IPS-18a (cell line): ENCODE results near the gene PCBP3.

Experiments used
- H3K27ac ChIP-seq: one replicate; pipeline ENCODE4 v1.5.1; 2013; ENCODE audit warnings: low read length
- H3K27me3 ChIP-seq: one replicate; pipeline ENCODE4 v1.6.1; 2013; ENCODE audit warnings: mild to moderate bottlenecking, low read length; ENCODE audit not compliant: control insufficient read depth, insufficient read depth
- H3K36me3 ChIP-seq: one replicate; pipeline ENCODE4 v1.6.1; 2013; ENCODE audit warnings: low read depth, low read length; ENCODE audit not compliant: control insufficient read depth
- H3K4me1 ChIP-seq: one replicate; pipeline ENCODE4 v1.6.1; 2013; ENCODE audit warnings: low read depth, low read length; ENCODE audit not compliant: control insufficient read depth
- H3K4me3 ChIP-seq: one replicate; pipeline ENCODE4 v1.5.1; 2013; ENCODE audit warnings: low read length
- H3K9ac ChIP-seq: one replicate; pipeline ENCODE4 v1.6.1; 2013; ENCODE audit warnings: mild to moderate bottlenecking, low read length, moderate library complexity
- H3K9me3 ChIP-seq: one replicate; pipeline ENCODE4 v1.6.1; 2013; ENCODE audit warnings: low read depth, low read length; ENCODE audit not compliant: control insufficient read depth

PCBP3 gene

GRCh38 chr21:45643021-45643980 is at the start of gene PCBP3:
TSS of gene PCBP3 (plus strand) at chr21:45643725. CDS start at chr21:45850086, 206,361 bp downstream.
- Histone ChIP-seq H3K9ac (no peak within 1 kb of the TSS), H3K4me1 (peaks cover 7% of the 10 kb centered on the region), H3K27me3 (peaks cover 34% of the 10 kb centered on the region), H3K9me3 (no peaks in the 10 kb centered on the region), H3K4me3 (peak within 1 kb of the TSS; percentile 46), H3K27ac (no peak within 1 kb of the TSS), H3K36me3 (no peaks in the 10 kb centered on the region)

GRCh38 chr21:45594721-45595489 is 48.6 kb upstream of the PCBP3 start:
- no peaks in the 10 kb centered on the region for H3K9me3 ChIP-seq
- no peak overlapping the region for H3K27ac ChIP-seq
- H3K4me3 ChIP-seq, result no peak overlapping the region
- H3K36me3 ChIP-seq, result no peaks in the 10 kb centered on the region
- no peak overlapping the region for H3K9ac ChIP-seq
- H3K27me3 ChIP-seq, result peaks cover 5% of the 10 kb centered on the region
- no peaks in the 10 kb centered on the region for H3K4me1 ChIP-seq

DNA sequence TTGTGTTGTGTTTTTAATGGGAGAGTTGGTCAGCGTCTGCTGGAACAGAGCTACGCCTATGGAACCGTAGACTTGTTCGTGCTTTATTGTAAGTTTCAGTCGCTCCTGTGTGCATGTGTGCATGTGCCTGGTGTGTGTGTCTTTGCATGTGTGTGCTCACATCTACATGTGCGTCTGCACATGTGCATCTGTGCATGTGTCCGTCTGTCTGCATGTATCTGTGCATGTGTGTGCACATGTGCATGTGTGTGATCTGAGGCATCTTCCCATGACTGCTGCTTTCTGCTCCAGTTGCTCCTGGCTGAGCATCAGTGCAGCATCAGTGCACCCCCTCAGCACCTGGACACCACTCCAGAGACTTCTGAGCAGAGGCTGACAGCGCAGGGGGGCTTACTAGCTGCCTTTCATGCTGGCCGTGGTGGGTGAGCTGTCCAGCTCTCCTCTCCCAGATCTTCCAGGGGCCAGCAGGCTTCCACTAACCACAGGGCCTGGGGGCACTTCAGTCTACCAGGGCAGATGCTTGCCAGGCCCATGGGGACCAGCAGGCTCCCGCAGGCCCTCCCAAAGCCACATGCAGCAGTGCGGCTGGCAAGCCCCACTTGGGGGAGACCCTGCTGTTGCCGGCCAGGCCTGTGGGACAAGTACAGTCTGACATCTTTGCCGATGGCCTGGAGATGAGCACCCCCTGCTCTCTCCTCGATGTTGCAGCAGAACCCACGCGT is 47.8 kb upstream of the PCBP3 start:
- no peak overlapping the region for H3K27ac ChIP-seq
- H3K4me1 ChIP-seq, result no peaks in the 10 kb centered on the region
- no peak overlapping the region for H3K9ac ChIP-seq

GRCh38 chr21:45596704-45597318 is 46.7 kb upstream of the PCBP3 start:
- no peak overlapping the region for H3K4me3 ChIP-seq
- peaks cover 3% of the 10 kb centered on the region for H3K27me3 ChIP-seq
- H3K9ac ChIP-seq, result no peak overlapping the region
- H3K27ac ChIP-seq, result no peak overlapping the region
- no peaks in the 10 kb centered on the region for H3K9me3 ChIP-seq
- H3K36me3 ChIP-seq, result no peaks in the 10 kb centered on the region
- H3K4me1 ChIP-seq, result no peaks in the 10 kb centered on the region

More for the DNA sequence above, 47.8 kb upstream of the PCBP3 start:
- Histone ChIP-seq H3K4me3 (no peak overlapping the region), H3K9me3 (no peaks in the 10 kb centered on the region), H3K27me3 (peaks cover 3% of the 10 kb centered on the region), H3K36me3 (no peaks in the 10 kb centered on the region)

GRCh38 chr21:45598109-45598508 is 45.4 kb upstream of the PCBP3 start:
- no peak overlapping the region for H3K4me3 ChIP-seq
- no peak overlapping the region for H3K27ac ChIP-seq
- no peaks in the 10 kb centered on the region for H3K36me3 ChIP-seq
- no peaks in the 10 kb centered on the region for H3K9me3 ChIP-seq
- peaks cover 3% of the 10 kb centered on the region for H3K27me3 ChIP-seq
- no peak overlapping the region for H3K9ac ChIP-seq
- H3K4me1 ChIP-seq, result no peaks in the 10 kb centered on the region

DNA sequence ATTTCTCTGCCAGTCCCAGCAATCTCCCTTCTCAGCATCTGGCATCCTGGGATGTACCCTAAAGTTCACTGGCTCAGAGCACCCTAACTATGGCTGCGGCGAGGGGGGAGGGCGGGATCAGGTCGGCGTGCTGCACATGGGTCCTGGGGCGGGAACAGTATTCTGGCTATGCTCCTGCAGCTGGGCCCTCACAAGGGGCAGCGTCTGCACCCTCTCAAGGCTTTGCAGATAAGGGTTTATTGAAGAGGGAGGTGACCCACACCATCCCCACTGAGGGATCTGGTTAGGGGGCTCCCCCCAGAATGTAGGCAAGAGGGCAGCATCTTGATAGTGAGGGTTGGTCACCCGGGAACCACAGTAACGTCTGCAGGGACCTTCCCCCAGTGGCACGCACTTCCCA is 44.9 kb upstream of the PCBP3 start:
- no peaks in the 10 kb centered on the region for H3K4me1 ChIP-seq
- H3K27me3 ChIP-seq, result peaks cover 3% of the 10 kb centered on the region
- H3K36me3 ChIP-seq, result no peaks in the 10 kb centered on the region
- H3K9ac ChIP-seq, result no peak overlapping the region
- no peak overlapping the region for H3K27ac ChIP-seq
- no peaks in the 10 kb centered on the region for H3K9me3 ChIP-seq
- no peak overlapping the region for H3K4me3 ChIP-seq

DNA sequence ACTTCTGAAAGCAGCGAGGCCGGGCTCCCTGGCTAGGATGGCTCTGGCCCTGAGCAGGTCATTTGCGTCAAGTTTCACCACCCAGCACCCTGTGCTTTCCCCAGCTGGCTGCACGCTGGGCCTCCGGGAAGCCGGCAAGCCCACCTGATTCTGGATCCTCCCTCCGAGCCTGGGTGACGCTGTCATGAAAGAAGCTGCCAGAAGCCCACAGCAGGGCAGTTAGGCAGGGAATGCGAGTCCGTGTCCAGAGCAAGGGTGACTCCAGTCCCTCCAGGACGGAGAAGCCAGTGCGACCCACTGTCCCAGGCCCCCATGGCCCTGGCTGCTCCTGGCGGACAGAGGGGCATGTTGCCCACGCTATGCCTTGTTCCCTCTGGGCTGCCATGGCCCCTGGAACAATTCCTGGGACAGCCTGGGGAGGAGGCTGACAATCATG is 44.4 kb upstream of the PCBP3 start:
- Histone ChIP-seq H3K4me3 (no peak overlapping the region), H3K27ac (no peak overlapping the region), H3K4me1 (no peaks in the 10 kb centered on the region), H3K9ac (no peak overlapping the region), H3K9me3 (no peaks in the 10 kb centered on the region), H3K27me3 (peaks cover 3% of the 10 kb centered on the region), H3K36me3 (no peaks in the 10 kb centered on the region)

- no peaks in the 10 kb centered on the region for H3K36me3 ChIP-seq
- H3K9ac ChIP-seq, result no peak overlapping the region
- H3K4me1 ChIP-seq, result no peaks in the 10 kb centered on the region
- H3K4me3 ChIP-seq, result no peak overlapping the region
- peaks cover 3% of the 10 kb centered on the region for H3K27me3 ChIP-seq
- H3K27ac ChIP-seq, result no peak overlapping the region
- H3K9me3 ChIP-seq, result no peaks in the 10 kb centered on the region
Observed at GRCh38 chr21:45600248-45600647, 43.3 kb upstream of the PCBP3 start.

DNA sequence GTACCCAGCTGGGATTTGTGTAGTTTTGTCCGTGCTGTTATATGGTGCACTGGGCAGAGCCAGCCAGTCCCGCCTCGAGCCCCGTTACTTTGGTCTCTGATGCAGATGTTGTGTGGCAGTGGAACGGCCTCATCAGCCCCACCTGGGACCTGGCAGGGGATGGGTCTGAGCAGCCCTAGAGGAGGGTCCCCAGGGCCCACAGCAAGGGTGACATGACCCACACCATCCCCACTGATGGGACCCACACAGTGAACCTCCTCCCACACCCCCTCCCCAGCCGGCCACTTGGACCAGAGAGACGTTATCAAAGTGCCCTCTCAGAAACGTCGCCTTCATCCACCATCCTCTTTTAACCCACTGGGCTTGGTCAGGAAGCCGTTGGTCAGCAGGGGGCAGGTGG is 42.0 kb upstream of the PCBP3 start:
- Histone ChIP-seq H3K4me3 (no peak overlapping the region), H3K9ac (no peak overlapping the region), H3K36me3 (no peaks in the 10 kb centered on the region), H3K27me3 (peaks cover 3% of the 10 kb centered on the region), H3K9me3 (no peaks in the 10 kb centered on the region), H3K4me1 (no peaks in the 10 kb centered on the region), H3K27ac (no peak overlapping the region)

DNA sequence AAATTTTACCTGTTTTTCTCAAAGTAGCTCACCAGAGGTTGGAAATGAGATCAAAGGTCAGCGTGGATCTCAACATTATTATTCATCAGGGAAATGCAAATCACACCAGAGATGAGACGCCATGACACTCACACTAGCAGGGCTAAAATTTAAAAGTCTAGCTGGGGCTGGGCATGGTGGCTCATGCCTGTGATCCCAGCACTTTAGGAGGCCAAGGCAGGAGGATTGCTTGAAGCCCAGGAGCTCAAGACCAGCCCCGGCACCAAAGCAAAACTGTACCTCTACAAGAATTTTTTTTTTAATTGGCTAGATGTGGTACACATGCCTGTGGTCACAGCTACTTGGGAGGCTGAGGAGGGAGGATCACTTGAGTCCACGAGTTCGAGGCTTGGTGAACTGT is 41.4 kb upstream of the PCBP3 start:
- no peaks in the 10 kb centered on the region for H3K9me3 ChIP-seq
- H3K27ac ChIP-seq, result no peak overlapping the region
- no peak overlapping the region for H3K9ac ChIP-seq
- H3K27me3 ChIP-seq, result peaks cover under 1% of the 10 kb centered on the region
- no peaks in the 10 kb centered on the region for H3K36me3 ChIP-seq
- no peaks in the 10 kb centered on the region for H3K4me1 ChIP-seq
- H3K4me3 ChIP-seq, result no peak overlapping the region

DNA sequence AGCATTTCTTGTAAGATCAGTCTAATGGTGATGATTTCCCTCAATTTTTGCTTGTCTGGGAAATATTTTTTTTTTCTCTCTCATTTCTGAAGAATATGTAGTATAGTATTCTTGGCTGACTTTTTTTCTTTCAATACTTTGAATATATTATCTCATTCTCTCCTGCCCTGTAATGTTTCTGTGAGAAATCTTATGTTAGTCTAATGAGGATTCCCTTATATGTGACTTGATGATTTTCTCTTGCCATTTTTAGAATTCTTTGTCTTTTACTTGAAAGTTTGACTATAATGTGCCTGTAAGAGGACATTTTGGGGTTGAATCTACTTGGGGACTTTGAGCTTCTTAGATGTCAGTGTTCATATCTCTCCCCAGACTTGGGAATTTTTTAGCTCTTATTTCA is 40.0 kb upstream of the PCBP3 start:
- Histone ChIP-seq H3K27ac (no peak overlapping the region), H3K4me1 (no peaks in the 10 kb centered on the region), H3K9me3 (no peaks in the 10 kb centered on the region), H3K27me3 (no peaks in the 10 kb centered on the region), H3K9ac (no peak overlapping the region), H3K36me3 (no peaks in the 10 kb centered on the region), H3K4me3 (no peak overlapping the region)
